GM21723 (cell line): ENCODE results near the gene STON1.
"Not testable (repeated sequence)": the region's sequence is repeated elsewhere in the genome, so short reads cannot be mapped to it uniquely, and the experiment has no call there.

Experiments
- ATAC-seq: cut with Tn5 transposase; IDR thresholded peaks from one replicate; pipeline ENCODE4 v1.9.1; 2021; ENCODE audit warnings: mild to moderate bottlenecking, moderate library complexity; ENCODE audit not compliant: unreplicated experiment

The STON1 gene

GRCh38 chr2:48530033-48530811 lies at the start of gene STON1:
Gene STON1 (plus strand): TSS chr2:48530154. CDS start chr2:48580634, 50,480 bp downstream.
- ATAC-seq: peak; percentile 55

- no peak for ATAC-seq
These were observed 49.4 kb upstream of the STON1 start for GRCh38 chr2:48480526-48480925.

- no peak for ATAC-seq
These were observed 47.6 kb upstream of the STON1 start for GRCh38 chr2:48482313-48482712.

- no peak for ATAC-seq
These were observed 47.2 kb upstream of the STON1 start for GRCh38 chr2:48482769-48483168.

- no peak for ATAC-seq
These were observed 46.4 kb upstream of the STON1 start for GRCh38 chr2:48483506-48483905.

- no peak for ATAC-seq
These were observed 46.0 kb upstream of the STON1 start for GRCh38 chr2:48483916-48484315.

GRCh38 chr2:48488545-48488944 lies 41.4 kb upstream of the STON1 start:
- ATAC-seq: no peak

GRCh38 chr2:48496849-48497248 lies 33.1 kb upstream of the STON1 start:
- ATAC-seq: no peak

GRCh38 chr2:48504647-48505327 lies 25.2 kb upstream of the STON1 start:
- no peak for ATAC-seq

GRCh38 chr2:48507111-48507510 lies 22.8 kb upstream of the STON1 start:
- ATAC-seq: no peak

- ATAC-seq: no peak
These were observed 21.4 kb upstream of the STON1 start for GRCh38 chr2:48508461-48509124.

- no peak for ATAC-seq
These were observed 19.6 kb upstream of the STON1 start for GRCh38 chr2:48510329-48510728.

- ATAC-seq: no peak
These were observed 18.0 kb upstream of the STON1 start for GRCh38 chr2:48511849-48512470.

- no peak for ATAC-seq
These were observed 17.4 kb upstream of the STON1 start for GRCh38 chr2:48512571-48512970.

- no peak for ATAC-seq
These were observed 15.5 kb upstream of the STON1 start for GRCh38 chr2:48514348-48515003.

GRCh38 chr2:48515513-48515985 lies 14.4 kb upstream of the STON1 start:
- ATAC-seq: no peak

- no peak for ATAC-seq
These were observed 10.4 kb upstream of the STON1 start for GRCh38 chr2:48519593-48519992.

GRCh38 chr2:48524756-48525155 lies 5.2 kb upstream of the STON1 start:
- ATAC-seq: not testable (repeated sequence)

- ATAC-seq: no peak
These were observed 4.5 kb upstream of the STON1 start for GRCh38 chr2:48525269-48525943.

GRCh38 chr2:48527226-48527885 lies 2.6 kb upstream of the STON1 start:
- ATAC-seq: no peak
